Loucy (cell line): ENCODE results near the gene CDRT15.
"Not testable (repeated sequence)": the region's sequence is repeated elsewhere in the genome, so short reads cannot be mapped to it uniquely, and the experiment has no call there.

Experiments
- CTCF ChIP-seq: fragments of 200-600 bp; sonication (generic); conservative IDR thresholded peaks from 2 replicates; pipeline ENCODE4 v1.5.1; 2014; ENCODE audit warnings: mild to moderate bottlenecking, antibody characterized with exemption, low read length
- EZH2phosphoT487 ChIP-seq: fragments of 200-600 bp; IDR thresholded peaks from 2 replicates; pipeline ENCODE4 v1.6.1; 2018; ENCODE audit warnings: antibody characterized with exemption, mild to moderate bottlenecking, moderate library complexity, borderline replicate concordance

DNA sequence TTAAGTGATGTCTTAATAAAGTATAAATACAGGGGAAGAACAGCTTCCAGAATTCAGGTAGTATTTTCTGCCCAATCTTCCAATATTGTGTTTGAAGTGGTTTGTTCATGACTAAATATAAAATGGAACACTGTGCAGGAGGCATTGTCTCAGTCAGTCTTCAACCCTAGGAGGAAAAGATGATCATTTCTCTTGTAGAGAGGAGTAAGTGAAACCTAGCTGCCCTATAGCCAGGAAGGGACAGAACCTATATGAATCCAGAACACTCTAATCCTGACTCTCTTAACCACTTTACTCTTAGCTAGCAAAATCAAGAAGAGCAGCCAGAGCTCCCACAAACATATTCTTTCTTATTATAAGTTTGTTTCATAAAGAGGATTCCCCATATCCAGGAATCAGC is 45.2 kb downstream of the CDRT15 start:
- TF ChIP-seq CTCF, EZH2phosphoT487: not testable (repeated sequence)
